DND-41 (cell line): ENCODE data around the gene APOBEC3H.

Experiments
- EZH2 ChIP-seq: IDR thresholded peaks from 3 replicates; pipeline ENCODE4 v1.6.1; 2012; ENCODE audit warnings: borderline replicate concordance, low read depth, mild to moderate bottlenecking, moderate library complexity, low read length, inconsistent platforms; ENCODE audit not compliant: severe bottlenecking
- TF ChIP-seq, protein P1 (sequence below): IDR thresholded peaks from 2 replicates; pipeline ENCODE4 v1.5.1; 2012; ENCODE audit warnings: borderline replicate concordance, low read length, moderate library complexity, mild to moderate bottlenecking; ENCODE audit not compliant: poor library complexity, severe bottlenecking; ENCODE audit errors: extremely low read depth

DNA sequence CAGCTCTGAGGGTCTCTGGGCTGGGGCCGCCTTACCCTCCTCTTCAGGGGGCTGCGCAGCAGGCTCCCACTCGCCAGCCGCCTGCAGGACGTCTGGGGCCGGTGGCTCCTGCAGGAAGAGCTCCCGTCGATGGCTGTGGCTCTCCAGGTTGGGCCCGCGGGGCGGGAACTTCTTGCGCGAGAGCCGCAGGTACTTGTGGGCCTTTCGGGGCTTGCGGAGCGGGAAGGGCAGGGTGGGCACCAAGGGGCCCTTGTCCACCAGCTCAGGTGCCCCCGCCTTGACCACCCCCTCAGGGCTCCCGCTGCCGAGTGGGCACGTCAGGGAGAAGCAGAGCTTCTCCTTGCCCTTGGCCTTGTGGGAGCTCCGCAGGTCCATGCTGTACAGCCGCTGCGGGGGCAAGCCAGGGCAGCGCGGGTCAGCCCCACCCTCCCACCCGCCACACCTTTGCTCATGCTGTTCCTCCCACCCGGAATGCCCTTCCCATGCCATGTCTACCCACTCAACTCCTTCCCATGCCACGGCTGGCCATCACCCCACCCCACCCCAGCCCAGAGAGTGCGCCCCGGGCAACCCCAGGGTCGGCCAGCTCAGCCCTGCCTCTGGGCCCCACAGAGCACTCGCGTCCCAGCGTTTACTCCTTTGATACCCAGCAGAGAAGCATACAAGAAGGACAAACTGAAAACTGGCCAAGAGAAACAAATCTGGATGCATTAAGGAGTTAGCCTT lies 37.5 kb downstream of the APOBEC3H start:
- TF ChIP-seq, protein P1, sequence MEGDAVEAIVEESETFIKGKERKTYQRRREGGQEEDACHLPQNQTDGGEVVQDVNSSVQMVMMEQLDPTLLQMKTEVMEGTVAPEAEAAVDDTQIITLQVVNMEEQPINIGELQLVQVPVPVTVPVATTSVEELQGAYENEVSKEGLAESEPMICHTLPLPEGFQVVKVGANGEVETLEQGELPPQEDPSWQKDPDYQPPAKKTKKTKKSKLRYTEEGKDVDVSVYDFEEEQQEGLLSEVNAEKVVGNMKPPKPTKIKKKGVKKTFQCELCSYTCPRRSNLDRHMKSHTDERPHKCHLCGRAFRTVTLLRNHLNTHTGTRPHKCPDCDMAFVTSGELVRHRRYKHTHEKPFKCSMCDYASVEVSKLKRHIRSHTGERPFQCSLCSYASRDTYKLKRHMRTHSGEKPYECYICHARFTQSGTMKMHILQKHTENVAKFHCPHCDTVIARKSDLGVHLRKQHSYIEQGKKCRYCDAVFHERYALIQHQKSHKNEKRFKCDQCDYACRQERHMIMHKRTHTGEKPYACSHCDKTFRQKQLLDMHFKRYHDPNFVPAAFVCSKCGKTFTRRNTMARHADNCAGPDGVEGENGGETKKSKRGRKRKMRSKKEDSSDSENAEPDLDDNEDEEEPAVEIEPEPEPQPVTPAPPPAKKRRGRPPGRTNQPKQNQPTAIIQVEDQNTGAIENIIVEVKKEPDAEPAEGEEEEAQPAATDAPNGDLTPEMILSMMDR, result no peak
- no peak for TF ChIP-seq EZH2
